HCT116 (cell line): ENCODE measurements around the gene DMD. TPM values are rescaled to one million over a fixed set of nuclear protein-coding genes. Genes with fewer than 3 reads are reported as not detected.

Source experiments
- ATAC-seq: fragments of 200-7000 bp; cut with Tn5 transposase; 2 replicates; pipeline ENCODE4 v1.9.1; 2020; ENCODE audit warnings: mild to moderate bottlenecking, moderate library complexity
- BruUV-seq: library from RNA; stranded (reverse); fragments of 400-500 nt; replicated peaks from 2 replicates; lab custom pipeline; 2021; lab: Mats Ljungman, UMichigan
- CTCF ChIA-PET: fragments of 300-600 bp; sonication (Branson Sonifier 250); formaldehyde crosslinking; loops from one replicate; lab custom pipeline; 2021; ENCODE audit warnings: antibody characterized with exemption; lab: Charles Lee
- POLR2A ChIA-PET: fragments of 300-600, 350-600 bp; sonication (Branson Sonifier 250); formaldehyde crosslinking; loops from one replicate; lab custom pipeline; 2021; ENCODE audit warnings: antibody characterized with exemption; lab: Charles Lee
- RAD21 ChIA-PET, 2 experiments: fragments of 300-600 bp; sonication (Branson Sonifier 250); formaldehyde crosslinking; loops; one replicate each; lab custom pipeline; 2023; ENCODE audit warnings: low total read pairs in 2 of 2; ENCODE audit not compliant: uncharacterized antibody in 2 of 2, unreplicated experiment in 2 of 2, low non-redundant PET in 1 of 2; lab: Charles Lee
- DNase-seq: peaks from one replicate; pipeline ENCODE4 v3.0.0-alpha.2; 2010; ENCODE audit warnings: low read depth, low spot score
- H2AFZ ChIP-seq: fragments of 200-600 bp; shearing (Covaris generic), sonication (generic); 2 replicates; pipeline ENCODE4 v1.6.1; 2017; ENCODE audit warnings: low read depth, mixed run types, mixed read lengths, antibody characterized with exemption, low read length; ENCODE audit not compliant: poor library complexity, severe bottlenecking
- H3K27ac ChIP-seq: 2 replicates; pipeline ENCODE4 v1.5.1; 2012; ENCODE audit warnings: low read depth, low read length
- H3K27me3 ChIP-seq: fragments of 200-600 bp; sonication (generic); 2 replicates; pipeline ENCODE4 v1.6.1; 2016; ENCODE audit warnings: mixed run types, low read length, mixed read lengths; ENCODE audit not compliant: insufficient read depth
- H3K36me3 ChIP-seq, 2 experiments: fragments of 200-500 bp in 1 of 2; fragments of 200-600 bp in 1 of 2; sonication (Bioruptor generic) in 1 of 2; sonication (generic) in 1 of 2; 2 replicates each; pipeline versions ENCODE4 v1.5.1 to v1.6.1; 2014 to 2016; ENCODE audit warnings: low read length in 2 of 2, inconsistent platforms in 1 of 2, mixed read lengths in 1 of 2, mixed run types in 1 of 2; ENCODE audit not compliant: insufficient read depth in 2 of 2, control insufficient read depth in 1 of 2
- H3K4me1 ChIP-seq, 2 experiments: fragments of 200-600 bp in 1 of 2; sonication (generic) in 1 of 2; 2 replicates each; pipeline versions ENCODE4 v1.5.1 to v1.6.1; 2012 to 2017; ENCODE audit warnings: low read length in 2 of 2, inconsistent platforms in 1 of 2, mild to moderate bottlenecking in 1 of 2, mixed read lengths in 1 of 2, mixed run types in 1 of 2, moderate library complexity in 1 of 2; ENCODE audit not compliant: insufficient read depth in 2 of 2, control insufficient read depth in 1 of 2
- H3K4me2 ChIP-seq: fragments of 200-600 bp; sonication (generic); 2 replicates; pipeline ENCODE4 v1.6.1; 2017; ENCODE audit warnings: mixed run types, low read length, mixed read lengths
- H3K4me3 ChIP-seq, 2 experiments: fragments of 200-600 bp in 1 of 2; sonication (generic) in 1 of 2; replicated peaks in 1 of 2; 2 replicates each; pipeline ENCODE4 v1.5.1; 2011 to 2016; ENCODE audit warnings: low read length in 2 of 2, control low read depth in 1 of 2, low read depth in 1 of 2, mild to moderate bottlenecking in 1 of 2, mixed read lengths in 1 of 2, mixed run types in 1 of 2
- H3K79me2 ChIP-seq: fragments of 200-600 bp; sonication (generic); 2 replicates; pipeline ENCODE4 v1.6.1; 2017; ENCODE audit warnings: mild to moderate bottlenecking, mixed run types, low read length, moderate library complexity, mixed read lengths; ENCODE audit not compliant: insufficient read depth
- H3K9ac ChIP-seq: fragments of 200-600 bp; sonication (generic); 2 replicates; pipeline ENCODE4 v1.6.1; 2016; ENCODE audit warnings: low read length, mixed read lengths
- H3K9me2 ChIP-seq: fragments of 200-600 bp; sonication (generic), shearing (Covaris generic); 2 replicates; pipeline ENCODE4 v1.6.1; 2017; ENCODE audit warnings: mixed run types, mild to moderate bottlenecking, moderate library complexity; ENCODE audit not compliant: insufficient read depth
- H3K9me3 ChIP-seq, 2 experiments: fragments of 200-500 bp in 1 of 2; fragments of 200-600 bp in 1 of 2; sonication (Bioruptor generic) in 1 of 2; sonication (generic) in 1 of 2; 2 replicates each; pipeline ENCODE4 v1.6.1; 2014 to 2017; ENCODE audit warnings: low read length in 2 of 2, mixed read lengths in 2 of 2, inconsistent platforms in 1 of 2, low read depth in 1 of 2, mild to moderate bottlenecking in 1 of 2, mixed run types in 1 of 2, moderate library complexity in 1 of 2; ENCODE audit not compliant: control insufficient read depth in 1 of 2, insufficient read depth in 1 of 2
- H4K20me1 ChIP-seq: fragments of 200-600 bp; sonication (generic), shearing (Covaris generic); 2 replicates; pipeline ENCODE4 v1.6.1; 2017; ENCODE audit warnings: mixed run types, mild to moderate bottlenecking, moderate library complexity; ENCODE audit not compliant: insufficient read depth
- CEBPB ChIP-seq: IDR thresholded peaks from 2 replicates; pipeline ENCODE4 v1.6.1; 2012; ENCODE audit warnings: low read depth
- CTCF ChIP-seq, 3 experiments: fragments of 200-600 bp in 1 of 3; sonication (generic) in 1 of 3; IDR thresholded peaks in 2 of 3; conservative IDR thresholded peaks in 1 of 3; 2 replicates each; pipeline ENCODE4 v1.5.1; 2012 to 2017; ENCODE audit warnings: low read depth in 2 of 3, low read length in 2 of 3, antibody characterized with exemption in 1 of 3, borderline replicate concordance in 1 of 3, control low read depth in 1 of 3, mild to moderate bottlenecking in 1 of 3, mixed read lengths in 1 of 3, mixed run types in 1 of 3, moderate library complexity in 1 of 3; ENCODE audit not compliant: insufficient read depth in 1 of 3
- ELF1 ChIP-seq: IDR thresholded peaks from 2 replicates; pipeline ENCODE4 v1.6.1; 2012; ENCODE audit warnings: low read depth, borderline replicate concordance
- EZH2 ChIP-seq: fragments of 200-600 bp; sonication (generic); IDR thresholded peaks from 2 replicates; pipeline ENCODE4 v1.6.1; 2017; ENCODE audit warnings: antibody characterized with exemption, mixed run types
- FOSL1 ChIP-seq: IDR thresholded peaks from 2 replicates; pipeline ENCODE4 v1.6.1; 2012; ENCODE audit warnings: low read depth
- JUND ChIP-seq: IDR thresholded peaks from 2 replicates; pipeline ENCODE4 v1.6.1; 2012
- POLR2A ChIP-seq: IDR thresholded peaks from 2 replicates; pipeline ENCODE4 v1.7.0; 2011; ENCODE audit warnings: borderline replicate concordance; ENCODE audit not compliant: insufficient read depth, insufficient read length; ENCODE audit errors: extremely low read depth
- ZBTB33 ChIP-seq: IDR thresholded peaks from 2 replicates; pipeline ENCODE4 v1.6.1; 2011; ENCODE audit warnings: mild to moderate bottlenecking, low read length, moderate library complexity; ENCODE audit not compliant: insufficient replicate concordance; ENCODE audit errors: extremely low read depth
- ZNF274 ChIP-seq: fragments of 200-500 bp; sonication (Bioruptor generic); IDR thresholded peaks from 2 replicates; pipeline ENCODE4 v1.6.1; 2014; ENCODE audit warnings: mild to moderate bottlenecking, low read depth, low read length, inconsistent platforms
- intact Hi-C: fragments of 100-400 bp; cut with micrococcal nuclease; formaldehyde crosslinking; loops from 2 replicates; pipeline ENCODE4 v1.10.0; 2022
- total RNA-seq: library from RNA; stranded (reverse); gene quantifications from one replicate; pipeline ENCODE4 v1.2.1, GENCODE V29; 2021; ENCODE audit not compliant: unreplicated experiment
- TF ChIP-seq, protein P1 (sequence below): IDR thresholded peaks from 2 replicates; pipeline ENCODE4 v1.6.1; 2012

DMD gene
- total RNA-seq, 1 experiment from 2014 or later, result 0.05 TPM

- Histone ChIP-seq H4K20me1 (no peaks in the 10 kb centered on the region), H3K36me3 (no peaks in the 10 kb centered on the region), H3K4me1 (no peaks in the 10 kb centered on the region), H3K9me2 (no peaks in the 10 kb centered on the region), H3K9ac (no peak overlapping the region), H2AFZ (no peak overlapping the region), H3K4me3 (no peak overlapping the region), H3K9me3 (no peaks in the 10 kb centered on the region), H3K27ac (no peak overlapping the region), H3K27me3 (no peaks in the 10 kb centered on the region), H3K4me2 (no peak overlapping the region), H3K79me2 (no peaks in the 10 kb centered on the region)
- intact Hi-C loops, result no loop called here
- RAD21 ChIA-PET, result no interaction called here
- DNase-seq, result no peak
- CTCF ChIA-PET, result no interaction called here
- POLR2A ChIA-PET, result no interaction called here
- no TSS peak for BruUV-seq
- no peak for ATAC-seq
- no peak for TF ChIP-seq FOSL1
- TF ChIP-seq POLR2A, result no peak
- no peak for TF ChIP-seq ZNF274
Observed at GRCh38 chrX:31708116-31708515, 1503.2 kb downstream of the DMD start.

- ChIA-PET CTCF (no interaction called here), POLR2A (no interaction called here), RAD21 (no interaction called here)
- Histone ChIP-seq H3K27ac (no peak overlapping the region), H3K9me3 (no peaks in the 10 kb centered on the region), H3K4me3 (no peak overlapping the region), H3K4me1 (no peaks in the 10 kb centered on the region), H4K20me1 (no peaks in the 10 kb centered on the region), H3K4me2 (no peak overlapping the region), H2AFZ (no peak overlapping the region), H3K79me2 (no peaks in the 10 kb centered on the region), H3K9ac (no peak overlapping the region), H3K36me3 (no peaks in the 10 kb centered on the region), H3K9me2 (no peaks in the 10 kb centered on the region), H3K27me3 (no peaks in the 10 kb centered on the region)
- no peak for DNase-seq
- no peak for TF ChIP-seq ELF1
- intact Hi-C loops, result no loop called here
- BruUV-seq, result no TSS peak
- ATAC-seq, result no peak
Observed at GRCh38 chrX:31706466-31706865, 1504.9 kb downstream of the DMD start.

DNA sequence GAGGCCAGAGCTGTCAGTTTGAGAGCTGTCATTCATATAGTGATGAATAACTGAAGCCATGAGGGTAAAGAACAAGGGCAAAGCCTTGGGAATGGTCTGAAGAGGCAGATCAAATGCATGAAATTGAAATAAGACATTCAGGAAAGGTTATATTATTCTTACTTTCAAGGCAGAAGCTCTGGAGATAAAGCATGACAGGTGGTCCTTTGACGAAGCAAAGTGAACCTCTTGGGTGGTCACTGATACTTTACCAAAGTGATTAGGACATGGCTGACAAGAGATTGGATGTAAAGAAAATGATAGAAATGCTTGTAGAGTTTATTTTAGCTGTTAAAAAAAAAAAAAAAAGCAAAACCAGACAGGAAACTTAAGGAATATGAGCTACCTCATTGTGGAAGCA, 1505.5 kb downstream of the DMD start:
- Histone ChIP-seq H3K4me1 (no peaks in the 10 kb centered on the region), H4K20me1 (no peaks in the 10 kb centered on the region), H3K4me3 (no peak overlapping the region), H3K79me2 (no peaks in the 10 kb centered on the region), H3K4me2 (no peak overlapping the region), H3K27me3 (no peaks in the 10 kb centered on the region), H3K9me3 (no peaks in the 10 kb centered on the region), H3K36me3 (no peaks in the 10 kb centered on the region), H3K9me2 (no peaks in the 10 kb centered on the region), H3K9ac (no peak overlapping the region), H2AFZ (no peak overlapping the region), H3K27ac (no peak overlapping the region)
- DNase-seq, result no peak
- CTCF ChIA-PET, result no interaction called here
- no TSS peak for BruUV-seq
- no peak for ATAC-seq
- RAD21 ChIA-PET, result no interaction called here
- POLR2A ChIA-PET, result no interaction called here
- intact Hi-C loops, result no loop called here
- TF ChIP-seq, protein P1, sequence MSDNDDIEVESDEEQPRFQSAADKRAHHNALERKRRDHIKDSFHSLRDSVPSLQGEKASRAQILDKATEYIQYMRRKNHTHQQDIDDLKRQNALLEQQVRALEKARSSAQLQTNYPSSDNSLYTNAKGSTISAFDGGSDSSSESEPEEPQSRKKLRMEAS, result no peak
- no peak for TF ChIP-seq JUND
- no peak for TF ChIP-seq CTCF (IDR thresholded peaks at IDR 0.05 in 2 of 3, conservative IDR thresholded peaks at IDR 0.05 in 1 of 3; ENCODE audit: borderline replicate concordance in 1 of 3, insufficient read depth in 1 of 3, low read depth in 2 of 3, low read length in 2 of 3)
- no peak for TF ChIP-seq FOSL1
- TF ChIP-seq ZBTB33, result no peak
- no peak for TF ChIP-seq ELF1
- TF ChIP-seq EZH2, result no peak
- TF ChIP-seq CEBPB, result no peak
